WTC11 (cell line): ENCODE results near the gene WNT5B.

Source experiments
- ATF2 ChIP-seq: sonication (generic); formaldehyde crosslinking; IDR thresholded peaks from 2 replicates; pipeline ENCODE4 v1.8.1; 2022; ENCODE audit warnings: low read depth, missing genetic modification reagents, borderline replicate concordance
- IRF1 ChIP-seq: sonication (generic); formaldehyde crosslinking; IDR thresholded peaks from 2 replicates; pipeline ENCODE4 v1.8.0; 2023; ENCODE audit warnings: missing genetic modification reagents

- no peak for TF ChIP-seq IRF1
- TF ChIP-seq ATF2 (CRISPR knock-in tag) = no peak
Measured at GRCh38 chr12:1592444-1593173, 36.4 kb upstream of the WNT5B start.
